HG02852 (cell line): ENCODE data around the gene CLTB.
"Not testable (repeated sequence)": the region's sequence is repeated elsewhere in the genome, so short reads cannot be mapped to it uniquely, and the experiment has no call there.

Experiments used
- ATAC-seq: cut with Tn5 transposase; IDR thresholded peaks from one replicate; pipeline ENCODE4 v1.9.1; 2021; ENCODE audit warnings: mild to moderate bottlenecking, moderate library complexity; ENCODE audit not compliant: unreplicated experiment

CLTB gene

GRCh38 chr5:176415952-176416924, at the start of gene CLTB:
TSS of gene CLTB (minus strand) at chr5:176416539. CDS start at chr5:176416363, 176 bp downstream.
- peak; percentile 91 for ATAC-seq

GRCh38 chr5:176463113-176463764, 46.9 kb upstream of the CLTB start:
- no peak for ATAC-seq

GRCh38 chr5:176461349-176461748, 45.0 kb upstream of the CLTB start:
- ATAC-seq, result no peak

GRCh38 chr5:176458904-176459561, 42.7 kb upstream of the CLTB start:
- ATAC-seq, result no peak

- no peak for ATAC-seq
These were observed 38.5 kb upstream of the CLTB start for GRCh38 chr5:176454724-176455394.

GRCh38 chr5:176450077-176450476, 33.7 kb upstream of the CLTB start:
- no peak for ATAC-seq

- peak; percentile 89 for ATAC-seq
These were observed 31.8 kb upstream of the CLTB start, which contains the start of gene FAF2 for GRCh38 chr5:176447978-176448608. TSS of gene FAF2 (plus strand) at chr5:176448385. CDS start at chr5:176448408, 23 bp downstream.

- peak; percentile 25 for ATAC-seq
These were observed 31.2 kb upstream of the CLTB start for GRCh38 chr5:176447591-176447977.

GRCh38 chr5:176446884-176447590, 30.7 kb upstream of the CLTB start:
- no peak for ATAC-seq

GRCh38 chr5:176446028-176446665, 29.8 kb upstream of the CLTB start:
- ATAC-seq, result no peak

GRCh38 chr5:176444742-176445141, 28.4 kb upstream of the CLTB start:
- no peak for ATAC-seq

GRCh38 chr5:176442911-176443310, 26.6 kb upstream of the CLTB start:
- ATAC-seq, result not testable (repeated sequence)

GRCh38 chr5:176441921-176442323, 25.6 kb upstream of the CLTB start:
- no peak for ATAC-seq

- ATAC-seq, result no peak
These were observed 24.8 kb upstream of the CLTB start for GRCh38 chr5:176440927-176441706.

GRCh38 chr5:176438959-176439757, 22.8 kb upstream of the CLTB start:
- ATAC-seq, result no peak

- ATAC-seq, result no peak
These were observed 20.3 kb upstream of the CLTB start for GRCh38 chr5:176436656-176437055.

- no peak for ATAC-seq
These were observed 16.4 kb upstream of the CLTB start for GRCh38 chr5:176432707-176433106.

GRCh38 chr5:176429972-176430371, 13.6 kb upstream of the CLTB start:
- ATAC-seq, result no peak
